T-helper 2 cell treated with Interferon-gamma antibody and Interleukin-4, amounts not matched to agents 5 μg/mL and 100 μg/mL, for 36 hours (primary cell): ENCODE data around the gene BOLA3.

ENCODE experiments used
- DNase-seq: peaks from one replicate; pipeline ENCODE4 v3.0.0; 2021; ENCODE audit warnings: low spot score
- H3K27ac Mint-ChIP-seq: one replicate; pipeline ENCODE4 v1.8.0; 2021; ENCODE audit warnings: mild to moderate bottlenecking, mixed read lengths
- H3K27me3 Mint-ChIP-seq: one replicate; pipeline ENCODE4 v1.8.0; 2021; ENCODE audit warnings: low read depth, mixed read lengths
- H3K36me3 Mint-ChIP-seq: one replicate; pipeline ENCODE4 v1.8.0; 2021; ENCODE audit warnings: low read depth, mixed read lengths
- H3K4me1 Mint-ChIP-seq: one replicate; pipeline ENCODE4 v1.8.0; 2021; ENCODE audit warnings: low read depth, mixed read lengths
- H3K4me3 Mint-ChIP-seq: one replicate; pipeline ENCODE4 v1.8.0; 2022; ENCODE audit warnings: mild to moderate bottlenecking, moderate library complexity, mixed read lengths
- H3K9me3 Mint-ChIP-seq: one replicate; pipeline ENCODE4 v1.8.0; 2021; ENCODE audit warnings: mixed read lengths

BOLA3 gene

GRCh38 chr2:74104839-74105238 lies 42.9 kb downstream of the BOLA3 start:
- Mint-ChIP-seq H3K4me1 (no peaks in the 10 kb centered on the region), H3K36me3 (peaks cover 26% of the 10 kb centered on the region), H3K9me3 (no peaks in the 10 kb centered on the region), H3K27ac (no peak overlapping the region), H3K27me3 (no peaks in the 10 kb centered on the region), H3K4me3 (no peak overlapping the region)
- DNase-seq, result no peak

GRCh38 chr2:74103763-74104162 lies 43.9 kb downstream of the BOLA3 start:
- Mint-ChIP-seq H3K27me3 (no peaks in the 10 kb centered on the region), H3K9me3 (no peaks in the 10 kb centered on the region), H3K4me3 (no peak overlapping the region), H3K27ac (no peak overlapping the region), H3K36me3 (peaks cover 33% of the 10 kb centered on the region), H3K4me1 (no peaks in the 10 kb centered on the region)
- no peak for DNase-seq

DNA sequence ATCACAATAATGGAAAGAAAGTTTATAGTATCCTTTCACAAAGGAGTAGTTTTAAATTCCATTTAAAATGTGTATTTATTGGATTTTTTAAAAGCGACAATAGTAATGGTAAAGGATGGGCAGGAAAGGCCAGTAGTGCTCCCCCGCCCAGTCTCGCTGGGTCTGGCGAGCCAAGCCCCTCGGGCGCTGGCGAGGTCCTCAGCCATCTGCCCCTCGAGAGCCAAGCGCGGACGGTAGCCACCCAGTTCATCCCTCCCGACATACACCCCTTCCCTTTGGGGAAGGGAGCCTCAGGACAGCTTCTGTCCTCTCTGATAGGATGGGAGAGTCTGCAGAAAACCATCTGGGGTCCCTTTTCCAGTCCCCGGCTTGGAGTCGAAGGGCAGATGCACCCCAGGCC lies 45.2 kb downstream of the BOLA3 start:
- no peak for DNase-seq
- no peaks in the 10 kb centered on the region for H3K4me1 Mint-ChIP-seq
- peaks cover 34% of the 10 kb centered on the region for H3K36me3 Mint-ChIP-seq
- no peaks in the 10 kb centered on the region for H3K9me3 Mint-ChIP-seq
- H3K4me3 Mint-ChIP-seq, result no peak overlapping the region
- H3K27me3 Mint-ChIP-seq, result no peaks in the 10 kb centered on the region
- H3K27ac Mint-ChIP-seq, result no peak overlapping the region

GRCh38 chr2:74101574-74102300 lies 46.0 kb downstream of the BOLA3 start:
- Mint-ChIP-seq H3K27ac (no peak overlapping the region), H3K4me1 (no peaks in the 10 kb centered on the region), H3K4me3 (no peak overlapping the region)

GRCh38 chr2:74100254-74101216 lies 47.2 kb downstream of the BOLA3 start:
- Mint-ChIP-seq H3K36me3 (peaks cover 34% of the 10 kb centered on the region), H3K27ac (no peak overlapping the region), H3K4me3 (no peak overlapping the region), H3K27me3 (no peaks in the 10 kb centered on the region), H3K4me1 (no peaks in the 10 kb centered on the region), H3K9me3 (no peaks in the 10 kb centered on the region)
- no peak for DNase-seq

More at GRCh38 chr2:74101574-74102300, 46.0 kb downstream of the BOLA3 start:
- Mint-ChIP-seq H3K9me3 (no peaks in the 10 kb centered on the region), H3K27me3 (no peaks in the 10 kb centered on the region), H3K36me3 (peaks cover 34% of the 10 kb centered on the region)
- DNase-seq, result no peak

- no peak for DNase-seq
- H3K27me3 Mint-ChIP-seq, result no peaks in the 10 kb centered on the region
- no peaks in the 10 kb centered on the region for H3K4me1 Mint-ChIP-seq
- no peak overlapping the region for H3K27ac Mint-ChIP-seq
- peaks cover 30% of the 10 kb centered on the region for H3K36me3 Mint-ChIP-seq
- H3K4me3 Mint-ChIP-seq, result no peak overlapping the region
- H3K9me3 Mint-ChIP-seq, result no peaks in the 10 kb centered on the region
Observed at GRCh38 chr2:74099835-74100234, 47.9 kb downstream of the BOLA3 start.

DNA sequence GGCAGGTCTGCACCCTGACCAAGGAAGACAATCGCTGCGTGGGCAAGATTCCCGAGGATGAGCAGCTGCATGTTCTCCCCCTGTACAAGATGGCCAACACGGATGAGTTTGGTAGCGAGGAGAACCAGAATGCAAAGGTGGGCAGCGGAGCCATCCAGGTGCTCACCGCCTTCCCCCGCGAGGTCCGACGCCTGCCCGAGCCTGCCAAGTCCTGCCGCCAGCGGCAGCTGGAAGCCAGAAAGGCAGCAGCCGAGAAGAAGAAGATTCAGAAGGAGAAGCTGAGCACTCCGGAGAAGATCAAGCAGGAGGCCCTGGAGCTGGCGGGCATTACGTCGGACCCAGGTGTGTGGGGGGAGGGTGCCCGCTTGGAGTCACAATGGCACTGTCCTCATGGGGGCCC lies 48.4 kb downstream of the BOLA3 start:
- no peak overlapping the region for H3K27ac Mint-ChIP-seq
- DNase-seq, result no peak
- no peak overlapping the region for H3K4me3 Mint-ChIP-seq
- no peaks in the 10 kb centered on the region for H3K9me3 Mint-ChIP-seq
- no peaks in the 10 kb centered on the region for H3K27me3 Mint-ChIP-seq
- H3K4me1 Mint-ChIP-seq, result no peaks in the 10 kb centered on the region
- H3K36me3 Mint-ChIP-seq, result peaks cover 32% of the 10 kb centered on the region

GRCh38 chr2:74097574-74097973 lies 50.1 kb downstream of the BOLA3 start:
- peaks cover 29% of the 10 kb centered on the region for H3K36me3 Mint-ChIP-seq
- H3K27me3 Mint-ChIP-seq, result no peaks in the 10 kb centered on the region
- no peak overlapping the region for H3K27ac Mint-ChIP-seq

GRCh38 chr2:74096052-74096451 lies 51.7 kb downstream of the BOLA3 start:
- Mint-ChIP-seq H3K27me3 (no peaks in the 10 kb centered on the region), H3K4me3 (no peak overlapping the region), H3K9me3 (no peaks in the 10 kb centered on the region), H3K27ac (no peak overlapping the region), H3K36me3 (peaks cover 26% of the 10 kb centered on the region), H3K4me1 (no peaks in the 10 kb centered on the region)
- DNase-seq, result no peak

More at GRCh38 chr2:74097574-74097973, 50.1 kb downstream of the BOLA3 start:
- no peak for DNase-seq
- Mint-ChIP-seq H3K9me3 (no peaks in the 10 kb centered on the region), H3K4me1 (no peaks in the 10 kb centered on the region), H3K4me3 (no peak overlapping the region)

DNA sequence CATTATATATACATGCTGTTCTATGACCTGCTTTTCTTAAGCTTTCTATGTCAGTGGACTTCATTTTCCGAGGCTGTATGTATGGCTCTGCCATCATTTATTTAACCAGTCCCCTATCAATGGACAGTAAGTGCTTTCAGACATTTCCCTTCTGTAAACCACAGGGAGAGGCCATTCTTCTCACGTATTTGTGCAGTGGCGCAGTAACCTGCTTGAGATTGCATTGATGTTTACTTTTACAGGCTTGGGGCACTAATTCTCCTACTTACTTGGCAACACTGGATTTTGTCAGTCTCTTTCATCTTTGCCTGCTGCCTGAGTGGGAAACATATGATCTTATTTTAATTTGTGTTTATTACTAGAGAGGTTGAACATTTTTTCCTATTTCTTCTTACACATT lies 52.1 kb downstream of the BOLA3 start:
- no peak for DNase-seq
- Mint-ChIP-seq H3K4me1 (no peaks in the 10 kb centered on the region), H3K9me3 (no peaks in the 10 kb centered on the region), H3K36me3 (peaks cover 25% of the 10 kb centered on the region), H3K27me3 (no peaks in the 10 kb centered on the region), H3K4me3 (no peak overlapping the region), H3K27ac (no peak overlapping the region)

DNA sequence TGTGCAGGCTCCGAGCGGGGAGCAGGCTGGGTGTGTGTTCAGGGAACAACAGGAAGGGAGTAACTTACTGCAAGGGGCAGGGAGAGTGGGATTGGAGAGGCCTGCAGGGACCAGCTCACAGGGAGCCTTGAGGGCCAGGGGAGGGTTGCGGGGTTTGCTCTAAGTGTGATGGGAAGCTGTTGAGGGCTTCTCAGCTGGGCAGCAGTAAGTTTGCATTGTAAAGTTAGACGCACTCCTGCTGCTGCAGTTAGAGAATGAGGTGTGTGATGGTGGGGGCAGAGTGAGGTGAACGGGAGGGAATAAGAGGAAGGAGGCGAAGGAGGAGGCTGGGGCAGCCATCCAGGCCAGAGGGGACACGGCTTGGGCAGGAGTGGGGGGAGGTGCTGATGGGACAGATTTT lies 53.4 kb downstream of the BOLA3 start:
- Mint-ChIP-seq H3K36me3 (peaks cover 18% of the 10 kb centered on the region), H3K27me3 (no peaks in the 10 kb centered on the region), H3K4me1 (no peaks in the 10 kb centered on the region), H3K9me3 (no peaks in the 10 kb centered on the region), H3K27ac (no peak overlapping the region), H3K4me3 (no peak overlapping the region)
- no peak for DNase-seq

DNA sequence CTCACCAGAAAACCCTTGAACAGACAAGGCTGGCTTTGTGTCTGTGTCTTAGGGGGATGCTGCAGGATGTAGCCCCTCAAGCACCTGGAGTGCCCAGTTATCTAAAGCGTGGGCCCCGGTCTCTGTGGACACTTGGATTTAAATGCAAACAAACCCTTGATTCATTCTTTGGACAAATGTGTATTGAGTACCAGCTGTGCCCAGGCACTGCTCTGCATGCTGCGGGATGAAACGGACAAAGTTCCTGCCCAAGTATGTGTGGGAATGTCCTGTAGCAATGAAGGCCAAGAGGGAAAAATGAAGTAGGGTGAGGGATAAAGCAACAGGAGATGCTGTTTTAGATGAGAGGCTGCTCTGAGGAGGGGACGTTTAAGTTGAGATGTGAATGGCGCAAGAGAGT lies 53.9 kb downstream of the BOLA3 start:
- Mint-ChIP-seq H3K27me3 (no peaks in the 10 kb centered on the region), H3K4me3 (no peak overlapping the region), H3K9me3 (no peaks in the 10 kb centered on the region), H3K27ac (no peak overlapping the region), H3K36me3 (peaks cover 17% of the 10 kb centered on the region), H3K4me1 (no peaks in the 10 kb centered on the region)
- DNase-seq, result no peak

DNA sequence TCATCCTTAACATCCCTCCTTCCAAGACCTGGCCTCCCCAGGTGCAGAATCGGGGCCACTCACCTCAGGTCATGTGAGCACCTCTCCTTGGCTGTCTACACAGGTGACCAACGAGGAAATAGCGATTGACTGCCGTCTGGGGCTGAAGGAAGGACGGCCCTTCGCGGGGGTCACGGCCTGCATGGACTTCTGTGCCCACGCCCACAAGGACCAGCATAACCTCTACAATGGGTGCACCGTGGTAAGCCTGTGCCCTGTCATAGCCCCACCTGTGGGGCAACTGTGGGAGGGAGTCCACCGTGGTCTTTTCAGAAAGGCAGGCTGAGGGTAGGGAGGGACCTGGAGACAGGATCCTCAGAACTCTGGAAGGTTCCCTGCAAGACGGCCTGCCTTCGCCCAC lies 54.3 kb downstream of the BOLA3 start:
- no peaks in the 10 kb centered on the region for H3K27me3 Mint-ChIP-seq
- H3K9me3 Mint-ChIP-seq, result no peaks in the 10 kb centered on the region
- peaks cover 15% of the 10 kb centered on the region for H3K36me3 Mint-ChIP-seq
- no peak overlapping the region for H3K27ac Mint-ChIP-seq
- no peaks in the 10 kb centered on the region for H3K4me1 Mint-ChIP-seq
- DNase-seq, result no peak
- no peak overlapping the region for H3K4me3 Mint-ChIP-seq

- Mint-ChIP-seq H3K4me3 (no peak overlapping the region), H3K27ac (no peak overlapping the region), H3K9me3 (no peaks in the 10 kb centered on the region), H3K4me1 (no peaks in the 10 kb centered on the region), H3K36me3 (peaks cover 15% of the 10 kb centered on the region), H3K27me3 (no peaks in the 10 kb centered on the region)
- no peak for DNase-seq
Observed at GRCh38 chr2:74092275-74092674, 55.4 kb downstream of the BOLA3 start.
